ENCODE measurements around the gene ACAP2.
A peak's percentile ranks its signal among the peaks of the same experiment; 100 is the strongest.
"Not testable (repeated sequence)": the region's sequence is repeated elsewhere in the genome, so short reads cannot be mapped to it uniquely, and the experiment has no call there.

Gene ACAP2

GRCh38 chr3:195445885-195446284 is 3.1 kb upstream of the ACAP2 start:
- DNase-seq (ENCODE audit: low read depth in 2 of 2, low spot score in 1 of 2), result no peak

- no peak for DNase-seq (ENCODE audit: low read depth in 2 of 2, low spot score in 1 of 2)
Measured at GRCh38 chr3:195443391-195443989, 670 bp upstream of the ACAP2 start.

- DNase-seq (ENCODE audit: low read depth in 2 of 2, low spot score in 1 of 2), result peak; percentile 13
Measured at GRCh38 chr3:195441992-195442572, 738 bp downstream of the ACAP2 start.

- no peak for DNase-seq (ENCODE audit: low read depth in 2 of 2, low spot score in 1 of 2)
Measured at GRCh38 chr3:195441476-195441991, 1.3 kb downstream of the ACAP2 start.

DNA sequence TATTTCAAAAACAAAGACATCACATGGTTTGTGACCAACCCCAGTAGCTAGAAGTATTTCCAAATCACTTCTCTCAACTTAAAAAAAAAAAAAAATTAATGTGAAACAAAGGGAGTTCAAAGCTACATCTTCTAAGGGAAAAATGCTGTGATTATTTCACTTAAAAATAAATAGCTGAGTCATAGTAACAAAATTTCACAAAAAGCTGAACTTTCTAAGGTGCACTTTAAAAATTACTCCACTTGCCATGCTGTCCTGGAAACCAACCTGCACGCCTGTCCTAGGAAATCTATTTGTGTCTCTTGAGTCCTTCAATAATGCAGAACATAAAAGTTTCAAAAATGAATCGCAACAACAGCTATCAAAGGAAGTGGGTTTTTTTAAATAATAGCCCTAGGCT is 1.8 kb downstream of the ACAP2 start:
- no peak for DNase-seq (ENCODE audit: low read depth in 2 of 2, low spot score in 1 of 2)

- DNase-seq (ENCODE audit: low read depth in 2 of 2, low spot score in 1 of 2), result no peak
Measured at GRCh38 chr3:195440379-195440778, 2.4 kb downstream of the ACAP2 start.

GRCh38 chr3:195438371-195438770 is 4.4 kb downstream of the ACAP2 start:
- DNase-seq (ENCODE audit: low read depth in 2 of 2, low spot score in 1 of 2), result no peak

DNA sequence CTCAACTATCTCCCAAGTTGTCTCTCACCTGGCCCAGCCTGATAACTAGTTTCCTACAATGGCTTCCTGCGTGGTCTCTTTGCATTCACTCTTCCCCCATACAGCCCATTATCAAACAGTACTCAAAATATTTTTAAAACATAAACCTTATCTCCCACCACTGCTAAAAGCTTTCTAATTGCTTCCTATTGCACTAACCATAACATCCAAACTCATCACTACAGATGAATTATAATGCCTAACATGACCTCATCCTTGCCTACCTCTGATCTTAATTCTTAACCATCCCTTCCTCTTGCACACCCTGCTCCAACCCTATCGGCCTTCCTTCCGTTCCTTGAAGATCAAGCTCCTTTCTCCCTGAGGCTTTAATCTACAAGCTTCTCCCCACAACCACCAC is 17.0 kb downstream of the ACAP2 start:
- DNase-seq (ENCODE audit: low read depth in 2 of 2, low spot score in 1 of 2), result no peak

GRCh38 chr3:195423818-195424217 is 19.0 kb downstream of the ACAP2 start:
- no peak for DNase-seq (ENCODE audit: low read depth in 2 of 2, low spot score in 1 of 2)

GRCh38 chr3:195421400-195421799 is 21.4 kb downstream of the ACAP2 start:
- no peak for DNase-seq (ENCODE audit: low read depth in 2 of 2, low spot score in 1 of 2)

DNA sequence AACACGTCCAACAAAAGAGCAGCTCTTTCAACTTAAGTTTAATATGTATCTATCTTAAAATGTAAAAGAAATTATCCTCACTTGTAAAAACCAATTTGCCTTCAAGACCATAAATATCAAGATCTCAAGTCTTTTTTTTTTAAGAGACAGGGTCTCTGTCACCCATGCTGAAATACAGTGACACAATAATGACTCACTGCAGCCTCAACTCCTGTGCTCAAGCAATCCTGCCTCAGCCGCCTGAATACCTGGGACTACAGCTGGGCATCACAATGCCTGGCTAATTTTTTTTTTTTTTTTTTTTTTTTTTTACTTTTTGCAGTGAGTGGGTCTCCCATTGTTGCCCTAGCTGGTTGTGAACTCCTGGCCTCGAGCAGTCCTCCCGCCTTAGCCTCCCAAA is 26.0 kb downstream of the ACAP2 start:
- DNase-seq (ENCODE audit: low read depth in 2 of 2, low spot score in 1 of 2), result no peak

- no peak for DNase-seq (ENCODE audit: low read depth in 2 of 2, low spot score in 1 of 2)
Measured at GRCh38 chr3:195411836-195412235, 31.0 kb downstream of the ACAP2 start.

GRCh38 chr3:195410546-195410945 is 32.3 kb downstream of the ACAP2 start:
- DNase-seq (ENCODE audit: low read depth in 2 of 2, low spot score in 1 of 2), result no peak

DNA sequence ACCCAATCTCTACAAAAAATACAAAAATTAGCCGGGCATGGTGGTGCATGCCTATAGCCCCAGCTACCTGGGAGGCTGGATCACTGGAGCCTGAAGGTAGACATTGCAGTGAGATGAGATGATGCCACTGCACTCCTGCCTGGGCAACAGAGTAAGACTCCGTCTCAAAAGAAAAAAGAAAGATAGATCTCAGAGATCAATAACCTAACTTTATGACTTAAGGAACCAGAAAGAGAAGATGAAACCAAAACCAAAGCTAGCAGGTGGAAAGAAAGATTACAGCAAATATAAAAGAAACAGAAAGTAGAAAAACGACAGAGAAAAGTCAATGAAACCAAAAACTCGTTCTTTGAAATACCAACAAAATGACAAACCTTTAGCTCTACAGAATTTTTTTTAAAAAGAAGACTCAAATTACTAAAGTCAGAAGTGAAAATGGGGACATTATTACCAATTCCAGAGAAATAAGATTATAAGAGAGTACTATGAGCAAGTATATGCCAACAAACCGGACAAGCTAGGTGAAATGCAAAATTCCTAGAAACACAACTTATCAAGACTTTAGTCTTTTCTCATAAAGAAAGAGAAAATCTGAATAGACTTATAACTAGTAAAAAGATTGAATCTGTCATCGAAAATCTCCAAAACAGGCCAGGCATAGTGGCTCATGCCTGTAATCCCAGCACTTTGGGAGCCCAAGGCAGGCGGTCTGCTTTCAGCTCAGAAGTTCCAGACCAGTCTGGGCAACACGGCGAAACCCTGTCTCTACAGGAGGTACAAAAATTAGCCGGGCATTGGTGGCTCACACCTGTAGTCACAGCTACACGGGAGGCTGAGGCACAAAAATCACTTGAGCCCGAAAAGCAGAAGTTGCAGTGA is 35.0 kb downstream of the ACAP2 start:
- no peak for DNase-seq (ENCODE audit: low read depth in 2 of 2, low spot score in 1 of 2)

GRCh38 chr3:195405651-195406050 is 37.2 kb downstream of the ACAP2 start:
- DNase-seq (ENCODE audit: low read depth in 2 of 2, low spot score in 1 of 2), result no peak

GRCh38 chr3:195403841-195404408 is 38.9 kb downstream of the ACAP2 start:
- no peak for DNase-seq (ENCODE audit: low read depth in 2 of 2, low spot score in 1 of 2)

GRCh38 chr3:195403244-195403643 is 39.6 kb downstream of the ACAP2 start:
- DNase-seq (ENCODE audit: low read depth in 2 of 2, low spot score in 1 of 2), result no peak

GRCh38 chr3:195401943-195402342 is 40.9 kb downstream of the ACAP2 start:
- DNase-seq (ENCODE audit: low read depth in 2 of 2, low spot score in 1 of 2), result no peak

- DNase-seq (ENCODE audit: low read depth in 2 of 2, low spot score in 1 of 2), result not testable (repeated sequence)
Measured at GRCh38 chr3:195398460-195398859, 44.4 kb downstream of the ACAP2 start.

DNA sequence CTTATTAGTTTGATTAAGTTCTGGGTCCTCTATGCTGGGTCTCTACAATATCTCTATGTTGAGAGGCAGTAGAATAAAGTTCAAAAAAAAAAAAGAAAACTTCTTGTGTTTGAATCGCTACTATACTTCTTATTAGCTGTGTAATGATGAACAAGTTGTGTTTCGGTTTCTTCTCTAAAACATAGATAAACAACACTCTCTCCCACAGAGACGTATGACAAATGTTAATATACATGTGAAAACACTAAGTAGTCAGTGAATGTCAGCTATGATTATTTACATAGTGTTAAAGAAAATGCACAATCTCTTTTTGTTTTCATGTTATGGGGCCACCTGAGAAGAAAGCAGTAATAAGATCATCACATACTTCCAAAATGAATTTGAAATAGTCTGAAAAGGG is 45.3 kb downstream of the ACAP2 start:
- DNase-seq (ENCODE audit: low read depth in 2 of 2, low spot score in 1 of 2), result no peak

GRCh38 chr3:195395208-195395816 is 47.5 kb downstream of the ACAP2 start:
- DNase-seq (ENCODE audit: low read depth in 2 of 2, low spot score in 1 of 2), result no peak

Data from stimulated activated CD8-positive, alpha-beta memory T cell treated with anti-CD3 and anti-CD28 coated beads, Interleukin-4, amount 100 ng/mL, for 1 hour (primary cell).